B cell (primary cell): ENCODE data around the gene KIF26B. TPM values are rescaled to one million over a fixed set of nuclear protein-coding genes. Genes with fewer than 3 reads are reported as not detected.

ENCODE experiments used
- ATAC-seq: fragments of 200-7000 bp; cut with Tn5 transposase; one replicate; pipeline ENCODE4 v1.10.0; 2021; ENCODE audit warnings: low read depth, mild to moderate bottlenecking, moderate number of reproducible peaks, moderate library complexity
- CTCF ChIA-PET: fragments of 350-600 bp; sonication (Branson Sonifier 250); formaldehyde crosslinking; loops from one replicate; lab custom pipeline; 2021; ENCODE audit warnings: antibody characterized with exemption, inconsistent platforms; lab: Charles Lee
- POLR2A ChIA-PET: fragments of 350-600 bp; sonication (Branson Sonifier 250); formaldehyde crosslinking; loops from one replicate; lab custom pipeline; 2021; ENCODE audit warnings: antibody characterized with exemption; lab: Charles Lee
- DNase-seq: peaks from one replicate; pipeline ENCODE4 v3.0.0; 2013
- H2AFZ ChIP-seq: 2 replicates; pipeline ENCODE4 v1.6.1; 2012; ENCODE audit warnings: mild to moderate bottlenecking, low read depth, low read length; ENCODE audit not compliant: insufficient read depth, poor library complexity, severe bottlenecking
- H3K27ac ChIP-seq, 2 donors: 1 replicate in 1 of 2; 2 replicates in 1 of 2; pipeline ENCODE4 v1.5.1; 2012 to 2013; ENCODE audit warnings: low read length in 2 of 2, mild to moderate bottlenecking in 2 of 2, moderate library complexity in 1 of 2
- H3K27me3 ChIP-seq, 4 experiments: fragments of 200-600 bp in 1 of 4; sonication (generic) in 1 of 4; replicated peaks in 1 of 4; 1 replicate in 2 of 4; 2 replicates in 2 of 4; pipeline versions ENCODE4 v1.6.1 to v1.7.0; 2013 to 2016; ENCODE audit warnings: low read length in 3 of 4, mild to moderate bottlenecking in 2 of 4, mixed read lengths in 1 of 4, moderate library complexity in 1 of 4; ENCODE audit not compliant: insufficient read depth in 4 of 4, control insufficient read depth in 3 of 4; ENCODE audit errors: control extremely low read depth in 1 of 4
- H3K36me3 ChIP-seq, 2 experiments: replicated peaks in 1 of 2; 1 replicate in 1 of 2; 2 replicates in 1 of 2; pipeline versions ENCODE4 v1.6.1 to v1.7.1; 2013; ENCODE audit warnings: low read length in 1 of 2; ENCODE audit not compliant: insufficient read depth in 2 of 2, control insufficient read depth in 1 of 2; ENCODE audit errors: control extremely low read depth in 1 of 2, extremely low read depth in 1 of 2
- H3K4me1 ChIP-seq, 2 donors: fragments of 200-600 bp in 1 of 2; sonication (generic) in 1 of 2; 1 replicate in 1 of 2; 2 replicates in 1 of 2; pipeline versions ENCODE4 v1.5.1 to v1.6.1; 2013 to 2017; ENCODE audit warnings: low read length in 2 of 2; ENCODE audit not compliant: control insufficient read depth in 2 of 2, insufficient read depth in 2 of 2
- H3K4me2 ChIP-seq: replicated peaks from 2 replicates; pipeline ENCODE3; 2012; ENCODE audit warnings: mild to moderate bottlenecking, low read depth, low read length; ENCODE audit not compliant: poor library complexity, severe bottlenecking
- H3K4me3 ChIP-seq, 5 experiments: fragments of 200-600 bp in 1 of 5; sonication (generic) in 1 of 5; 1 replicate in 3 of 5; 2 replicates in 2 of 5; pipeline versions ENCODE4 v1.5.1 to v1.7.0; 2011 to 2016; ENCODE audit warnings: low read length in 4 of 5, mild to moderate bottlenecking in 4 of 5, low read depth in 2 of 5, control low read depth in 1 of 5, moderate library complexity in 1 of 5; ENCODE audit not compliant: insufficient read depth in 1 of 5; ENCODE audit errors: control extremely low read depth in 1 of 5, extremely low read depth in 1 of 5
- H3K79me2 ChIP-seq: fragments of 200-600 bp; sonication (generic); one replicate; pipeline ENCODE4 v1.6.0; 2016; ENCODE audit warnings: low read length; ENCODE audit not compliant: control insufficient read depth, insufficient read depth
- H3K9ac ChIP-seq: fragments of 200-600 bp; sonication (generic); 2 replicates; pipeline ENCODE4 v1.6.1; 2017; ENCODE audit warnings: mild to moderate bottlenecking, low read length, moderate library complexity
- H3K9me3 ChIP-seq, 3 donors: one replicate each; pipeline versions ENCODE4 v1.6.1 to v1.7.1; 2013; ENCODE audit warnings: low read length in 2 of 3; ENCODE audit not compliant: control insufficient read depth in 2 of 3, insufficient read depth in 1 of 3; ENCODE audit errors: control extremely low read depth in 1 of 3
- H4K20me1 ChIP-seq: 2 replicates; pipeline ENCODE4 v1.6.0; 2012; ENCODE audit warnings: mild to moderate bottlenecking, low read length; ENCODE audit not compliant: insufficient read depth, control insufficient read depth, poor library complexity, severe bottlenecking
- H3K27ac Mint-ChIP-seq: one replicate; pipeline ENCODE4 v1.8.0; 2021; ENCODE audit warnings: mixed read lengths
- H3K27me3 Mint-ChIP-seq: one replicate; pipeline ENCODE4 v1.8.0; 2021; ENCODE audit warnings: mixed read lengths
- H3K4me1 Mint-ChIP-seq: one replicate; pipeline ENCODE4 v1.8.0; 2021; ENCODE audit warnings: mixed read lengths
- H3K4me3 Mint-ChIP-seq: one replicate; pipeline ENCODE4 v1.8.0; 2021; ENCODE audit warnings: mixed read lengths
- H3K9me3 Mint-ChIP-seq: one replicate; pipeline ENCODE4 v1.8.0; 2022; ENCODE audit warnings: mixed read lengths; ENCODE audit not compliant: insufficient read depth
- EZH2 ChIP-seq: IDR thresholded peaks from 2 replicates; pipeline ENCODE4 v1.6.1; 2012; ENCODE audit warnings: borderline replicate concordance, low read depth, mild to moderate bottlenecking, moderate library complexity, low read length; ENCODE audit not compliant: insufficient read depth, poor library complexity, severe bottlenecking
- WGBS: methylation state at CpG from one replicate; pipeline ENCODE4 v1.1.5; 2013; ENCODE audit warnings: missing lambda C conversion rate; ENCODE audit not compliant: insufficient coverage; 5-methylcytosine and 5-hydroxymethylcytosine counted together
- intact Hi-C: fragments of 100-400 bp; cut with micrococcal nuclease; formaldehyde crosslinking; loops from one replicate; pipeline ENCODE4 v1.10.0; 2022
- polyA plus RNA-seq: library from polyadenylated mRNA; depleted of rRNA; stranded (reverse); fragments of >200 nt; gene quantifications from 2 replicates; pipeline ENCODE4 v1.2.3, GENCODE V29; 2012
- total RNA-seq, 2 donors: library from RNA; stranded (reverse); fragments of 120-200 nt in 1 of 2; gene quantifications; 1 replicate in 1 of 2; 2 replicates in 1 of 2; pipeline versions ENCODE4 v1.2.3 to v1.2.4, GENCODE V29; 2013 to 2022
- TF ChIP-seq, protein P1 (sequence below): fragments of 200-600 bp; IDR thresholded peaks from one replicate; pipeline ENCODE4 v1.8.0; 2022; ENCODE audit warnings: antibody characterized with exemption, mild to moderate bottlenecking

KIF26B gene
- total and polyA plus RNA-seq, 2 donors (not counting 1 experiment from before 2014, with no cell fraction given) = 0.62 TPM; not detected in 1

DNA sequence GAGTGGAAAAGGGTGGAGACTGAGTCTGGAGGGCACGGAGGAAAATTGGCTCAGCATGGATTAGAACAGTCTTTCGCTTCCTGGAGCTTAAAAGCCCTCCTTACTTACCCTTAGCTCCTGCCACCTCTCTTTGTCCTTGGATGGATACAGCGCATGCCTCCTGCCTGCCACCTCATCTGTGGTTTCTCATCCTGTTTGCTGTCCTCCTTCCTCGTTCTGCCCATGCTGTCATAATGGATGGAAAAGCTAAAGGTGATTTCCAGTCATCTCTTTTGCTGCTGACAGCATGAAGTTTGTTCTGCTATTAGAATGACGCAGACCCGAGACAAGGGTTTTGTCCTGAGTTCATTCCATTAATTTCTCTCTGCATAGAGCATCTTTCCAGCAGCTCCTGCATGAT, 425.9 kb downstream of the KIF26B start:
- no peak overlapping the region for H3K27ac Mint-ChIP-seq
- peaks cover 28% of the 10 kb centered on the region for H3K27me3 Mint-ChIP-seq
- Histone ChIP-seq H3K27ac (no peak overlapping the region), H3K4me1 (no peaks in the 10 kb centered on the region), H3K9ac (no peak overlapping the region), H4K20me1 (no peaks in the 10 kb centered on the region), H3K27me3 (peaks cover 0 to 6% (median 0%) of the 10 kb centered on the region in 4 experiments), H3K9me3 (no peaks in the 10 kb centered on the region), H3K4me2 (no peak overlapping the region), H2AFZ (no peak overlapping the region), H3K36me3 (no peaks in the 10 kb centered on the region), H3K79me2 (no peaks in the 10 kb centered on the region), H3K4me3 (no peak overlapping the region)
- H3K9me3 Mint-ChIP-seq = no peaks in the 10 kb centered on the region
- intact Hi-C loops = no loop called here
- POLR2A ChIA-PET = no interaction called here
- no peaks in the 10 kb centered on the region for H3K4me1 Mint-ChIP-seq
- WGBS = 84% methylated on average over 6 of the region's 6 CpGs
- H3K4me3 Mint-ChIP-seq = no peak overlapping the region
- no peak for TF ChIP-seq EZH2
- TF ChIP-seq, protein P1, sequence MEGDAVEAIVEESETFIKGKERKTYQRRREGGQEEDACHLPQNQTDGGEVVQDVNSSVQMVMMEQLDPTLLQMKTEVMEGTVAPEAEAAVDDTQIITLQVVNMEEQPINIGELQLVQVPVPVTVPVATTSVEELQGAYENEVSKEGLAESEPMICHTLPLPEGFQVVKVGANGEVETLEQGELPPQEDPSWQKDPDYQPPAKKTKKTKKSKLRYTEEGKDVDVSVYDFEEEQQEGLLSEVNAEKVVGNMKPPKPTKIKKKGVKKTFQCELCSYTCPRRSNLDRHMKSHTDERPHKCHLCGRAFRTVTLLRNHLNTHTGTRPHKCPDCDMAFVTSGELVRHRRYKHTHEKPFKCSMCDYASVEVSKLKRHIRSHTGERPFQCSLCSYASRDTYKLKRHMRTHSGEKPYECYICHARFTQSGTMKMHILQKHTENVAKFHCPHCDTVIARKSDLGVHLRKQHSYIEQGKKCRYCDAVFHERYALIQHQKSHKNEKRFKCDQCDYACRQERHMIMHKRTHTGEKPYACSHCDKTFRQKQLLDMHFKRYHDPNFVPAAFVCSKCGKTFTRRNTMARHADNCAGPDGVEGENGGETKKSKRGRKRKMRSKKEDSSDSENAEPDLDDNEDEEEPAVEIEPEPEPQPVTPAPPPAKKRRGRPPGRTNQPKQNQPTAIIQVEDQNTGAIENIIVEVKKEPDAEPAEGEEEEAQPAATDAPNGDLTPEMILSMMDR = no peak
- DNase-seq (no peak), ATAC-seq (no peak)
- CTCF ChIA-PET = interaction anchor here (1.1 kb wide), 1 partner anchor 9 kb away, joined by 4 read pairs; no protein-coding TSS in a partner anchor

DNA sequence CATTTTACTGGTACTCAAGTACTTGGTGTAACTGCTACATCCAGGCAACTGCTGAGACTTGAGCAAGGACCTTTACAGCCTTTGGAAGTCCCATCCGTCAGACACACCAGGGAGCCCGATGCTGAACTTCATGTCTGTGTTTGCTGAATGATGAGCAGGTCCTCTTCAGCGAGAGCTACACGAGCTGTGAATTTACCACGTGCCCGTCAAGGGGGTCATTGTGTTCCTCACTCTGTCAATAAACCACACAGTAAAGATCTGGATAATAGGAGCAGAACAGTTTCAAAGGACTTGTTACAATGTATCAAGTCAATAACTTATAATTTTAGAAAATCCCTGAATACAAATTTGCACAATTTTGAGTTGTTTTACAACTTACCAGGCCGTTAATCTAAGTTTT, 427.2 kb downstream of the KIF26B start:
- H3K9me3 Mint-ChIP-seq = no peaks in the 10 kb centered on the region
- intact Hi-C loops = no loop called here
- Histone ChIP-seq H3K27me3 (peaks cover 0 to 2% (median 0%) of the 10 kb centered on the region in 4 experiments), H3K9ac (no peak overlapping the region), H3K4me1 (no peaks in the 10 kb centered on the region), H3K27ac (no peak overlapping the region), H3K4me2 (no peak overlapping the region), H3K4me3 (no peak overlapping the region), H3K36me3 (no peaks in the 10 kb centered on the region), H3K9me3 (no peaks in the 10 kb centered on the region), H4K20me1 (no peaks in the 10 kb centered on the region), H3K79me2 (no peaks in the 10 kb centered on the region), H2AFZ (no peak overlapping the region)
- DNase-seq (no peak), ATAC-seq (no peak)
- H3K27me3 Mint-ChIP-seq = peaks cover 21% of the 10 kb centered on the region
- ChIA-PET POLR2A (no interaction called here), CTCF (no interaction called here)
- no peak overlapping the region for H3K27ac Mint-ChIP-seq
- H3K4me3 Mint-ChIP-seq = no peak overlapping the region
- WGBS = 100% methylated on average over 3 of the region's 7 CpGs
- no peaks in the 10 kb centered on the region for H3K4me1 Mint-ChIP-seq
- no peak for TF ChIP-seq EZH2
- TF ChIP-seq, protein P1 = no peak
